GM18873 (cell line): Measurements from ENCODE around the gene TICAM1.
"Not testable (repeated sequence)": the region's sequence is repeated elsewhere in the genome, so short reads cannot be mapped to it uniquely, and the experiment has no call there.

Experiments
- ATAC-seq: cut with Tn5 transposase; IDR thresholded peaks from one replicate; pipeline ENCODE4 v1.9.1; 2021; ENCODE audit warnings: mild to moderate bottlenecking, moderate library complexity, moderate number of reproducible peaks; ENCODE audit not compliant: unreplicated experiment, low FRiP score

The TICAM1 gene

GRCh38 chr19:4831304-4831978 lies at the start of gene TICAM1:
TSS of gene TICAM1 (minus strand) at chr19:4831712. CDS start at chr19:4818377, 13,335 bp downstream.
- ATAC-seq = peak; percentile 60

GRCh38 chr19:4879041-4879440 lies 47.5 kb upstream of the TICAM1 start:
- no peak for ATAC-seq

GRCh38 chr19:4878491-4878968 lies 47.0 kb upstream of the TICAM1 start:
- ATAC-seq = no peak

GRCh38 chr19:4877753-4878490 lies 46.4 kb upstream of the TICAM1 start:
- ATAC-seq = no peak

GRCh38 chr19:4873930-4874329 lies 42.4 kb upstream of the TICAM1 start:
- ATAC-seq = no peak

- no peak for ATAC-seq
Measured at GRCh38 chr19:4871711-4872110, 40.2 kb upstream of the TICAM1 start.

- ATAC-seq = no peak
Measured at GRCh38 chr19:4870025-4870700, 38.7 kb upstream of the TICAM1 start.

- no peak for ATAC-seq
Measured at GRCh38 chr19:4868286-4868834, 36.8 kb upstream of the TICAM1 start.

- ATAC-seq = peak; percentile 57
Measured at GRCh38 chr19:4867534-4868285, 36.2 kb upstream of the TICAM1 start, which contains the start of gene PLIN3. TSS of gene PLIN3 (minus strand) at chr19:4867667. CDS start at chr19:4861394, 6,273 bp downstream.

- no peak for ATAC-seq
Measured at GRCh38 chr19:4866595-4867424, 35.3 kb upstream of the TICAM1 start.

- no peak for ATAC-seq
Measured at GRCh38 chr19:4861147-4861546, 29.6 kb upstream of the TICAM1 start.

GRCh38 chr19:4859697-4860096 lies 28.2 kb upstream of the TICAM1 start:
- no peak for ATAC-seq

GRCh38 chr19:4856468-4856867 lies 25.0 kb upstream of the TICAM1 start:
- not testable (repeated sequence) for ATAC-seq

- ATAC-seq = not testable (repeated sequence)
Measured at GRCh38 chr19:4853506-4853905, 22.0 kb upstream of the TICAM1 start.

- ATAC-seq = no peak
Measured at GRCh38 chr19:4852484-4852883, 21.0 kb upstream of the TICAM1 start.

GRCh38 chr19:4851551-4852290 lies 20.2 kb upstream of the TICAM1 start:
- no peak for ATAC-seq

- ATAC-seq = no peak
Measured at GRCh38 chr19:4849019-4849418, 17.5 kb upstream of the TICAM1 start.

GRCh38 chr19:4847190-4847973 lies 15.9 kb upstream of the TICAM1 start:
- ATAC-seq = no peak
